DND-41 (cell line): ENCODE results near the gene PLSCR1.

Experiments used
- EZH2 ChIP-seq: IDR thresholded peaks from 3 replicates; pipeline ENCODE4 v1.6.1; 2012; ENCODE audit warnings: borderline replicate concordance, low read depth, mild to moderate bottlenecking, moderate library complexity, low read length, inconsistent platforms; ENCODE audit not compliant: severe bottlenecking
- TF ChIP-seq, protein P1 (sequence below): IDR thresholded peaks from 2 replicates; pipeline ENCODE4 v1.5.1; 2012; ENCODE audit warnings: borderline replicate concordance, low read length, moderate library complexity, mild to moderate bottlenecking; ENCODE audit not compliant: poor library complexity, severe bottlenecking; ENCODE audit errors: extremely low read depth

DNA sequence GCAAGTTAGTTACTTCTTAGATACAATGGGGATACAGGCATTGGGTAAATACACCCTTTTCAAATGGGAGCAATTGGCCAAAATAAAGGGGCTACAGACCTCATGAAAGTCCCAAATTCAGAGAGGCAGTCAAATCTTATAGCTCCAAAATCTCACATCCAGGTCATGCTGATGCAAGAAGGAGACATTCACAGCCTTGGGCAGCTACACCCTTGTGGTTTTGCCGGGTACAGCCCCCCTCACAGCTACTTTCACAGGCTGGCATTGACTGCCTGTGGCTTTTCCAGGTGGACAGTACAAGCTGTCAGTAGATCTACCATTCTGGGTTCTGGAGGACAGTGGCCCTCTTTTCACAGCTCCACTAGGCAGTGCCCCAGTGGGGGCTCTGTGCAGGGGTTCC lies 17.5 kb upstream of the PLSCR1 start:
- TF ChIP-seq, protein P1, sequence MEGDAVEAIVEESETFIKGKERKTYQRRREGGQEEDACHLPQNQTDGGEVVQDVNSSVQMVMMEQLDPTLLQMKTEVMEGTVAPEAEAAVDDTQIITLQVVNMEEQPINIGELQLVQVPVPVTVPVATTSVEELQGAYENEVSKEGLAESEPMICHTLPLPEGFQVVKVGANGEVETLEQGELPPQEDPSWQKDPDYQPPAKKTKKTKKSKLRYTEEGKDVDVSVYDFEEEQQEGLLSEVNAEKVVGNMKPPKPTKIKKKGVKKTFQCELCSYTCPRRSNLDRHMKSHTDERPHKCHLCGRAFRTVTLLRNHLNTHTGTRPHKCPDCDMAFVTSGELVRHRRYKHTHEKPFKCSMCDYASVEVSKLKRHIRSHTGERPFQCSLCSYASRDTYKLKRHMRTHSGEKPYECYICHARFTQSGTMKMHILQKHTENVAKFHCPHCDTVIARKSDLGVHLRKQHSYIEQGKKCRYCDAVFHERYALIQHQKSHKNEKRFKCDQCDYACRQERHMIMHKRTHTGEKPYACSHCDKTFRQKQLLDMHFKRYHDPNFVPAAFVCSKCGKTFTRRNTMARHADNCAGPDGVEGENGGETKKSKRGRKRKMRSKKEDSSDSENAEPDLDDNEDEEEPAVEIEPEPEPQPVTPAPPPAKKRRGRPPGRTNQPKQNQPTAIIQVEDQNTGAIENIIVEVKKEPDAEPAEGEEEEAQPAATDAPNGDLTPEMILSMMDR = no peak
- TF ChIP-seq EZH2 = no peak
